GM21423 (cell line): ENCODE results near the gene ABCC9.

Experiments used
- ATAC-seq: cut with Tn5 transposase; IDR thresholded peaks from one replicate; pipeline ENCODE4 v1.9.1; 2021; ENCODE audit warnings: mild to moderate bottlenecking, moderate library complexity; ENCODE audit not compliant: unreplicated experiment

ABCC9 gene

DNA sequence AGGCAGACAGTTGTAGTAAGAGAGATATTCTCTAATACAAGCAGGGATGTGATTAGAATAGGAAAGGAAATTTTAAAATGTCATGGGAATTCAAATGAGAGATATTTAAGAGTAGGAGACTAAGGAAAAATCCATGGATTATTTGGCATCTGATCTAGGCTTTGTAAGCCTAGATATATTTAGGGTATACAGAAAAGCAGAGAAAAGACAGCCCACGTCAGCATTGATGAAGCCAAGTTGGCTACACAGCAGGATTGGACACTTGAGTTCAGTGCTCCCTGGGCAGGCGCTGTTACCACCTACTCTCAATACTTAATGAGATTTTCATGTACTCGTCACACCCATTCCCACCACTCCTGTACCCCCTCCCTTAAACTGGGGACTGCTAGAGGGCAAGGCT lies 165.1 kb downstream of the ABCC9 start:
- no peak for ATAC-seq

DNA sequence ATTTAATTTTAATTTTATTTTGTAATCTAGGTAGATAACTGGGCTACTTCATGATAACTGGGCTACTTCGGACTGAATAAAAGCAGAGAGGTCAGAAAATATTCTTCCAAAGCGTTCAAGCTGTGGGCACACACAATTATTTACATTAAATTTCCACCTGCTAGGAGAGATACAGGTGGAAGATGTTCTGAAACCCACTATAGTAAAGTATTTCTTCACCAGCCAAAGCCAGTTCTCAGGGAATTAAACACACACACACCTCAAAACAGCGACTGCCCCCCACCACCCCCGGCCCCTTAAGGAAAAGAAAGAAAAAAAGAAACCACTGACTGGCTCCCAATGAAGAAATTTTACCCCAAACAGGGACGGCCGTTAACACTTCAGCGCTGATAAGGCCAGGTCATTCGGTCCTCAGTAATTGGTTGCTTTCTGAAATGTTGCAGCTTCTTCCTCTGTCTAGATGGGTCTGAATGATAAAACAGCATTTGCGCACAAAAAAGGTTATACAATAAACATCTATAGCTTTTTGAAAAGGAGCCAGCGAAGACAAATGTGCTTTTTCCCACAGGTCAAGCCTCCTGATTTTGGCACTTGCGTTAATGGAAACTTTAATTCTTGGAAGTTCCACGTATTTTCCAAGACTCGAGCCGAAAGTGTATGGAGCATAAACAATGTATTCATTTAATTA lies 165.9 kb downstream of the ABCC9 start:
- no peak for ATAC-seq

GRCh38 chr12:21774358-21775132 lies 166.7 kb downstream of the ABCC9 start, which contains the start of gene KCNJ8:
TSS of gene KCNJ8 (minus strand) at chr12:21774706. CDS start at chr12:21773616, 1,090 bp downstream.
- no peak for ATAC-seq

DNA sequence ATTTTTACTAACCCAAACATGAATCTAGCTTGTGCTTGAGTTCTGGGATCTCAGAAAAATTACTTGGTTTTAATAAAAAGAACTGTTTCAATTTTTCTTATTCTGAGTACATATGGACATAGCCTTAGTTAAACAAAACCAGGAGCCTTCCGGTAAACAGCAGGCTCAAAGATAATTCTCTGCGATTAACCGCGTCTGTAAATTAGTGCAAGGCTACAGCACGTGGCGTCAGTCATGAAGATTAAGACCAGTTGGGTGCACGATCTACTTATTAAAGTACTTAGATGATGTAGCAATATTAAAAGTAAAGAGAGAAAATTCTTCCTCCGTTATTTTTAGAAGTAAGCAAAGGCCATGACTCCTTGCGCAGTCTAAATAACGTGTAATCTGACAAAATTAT lies 167.4 kb downstream of the ABCC9 start:
- no peak for ATAC-seq

- ATAC-seq, result no peak
Observed at GRCh38 chr12:21773263-21773741, 167.9 kb downstream of the ABCC9 start.

- no peak for ATAC-seq
Observed at GRCh38 chr12:21771311-21771710, 169.9 kb downstream of the ABCC9 start.

- no peak for ATAC-seq
Observed at GRCh38 chr12:21769307-21769706, 171.9 kb downstream of the ABCC9 start.

GRCh38 chr12:21766403-21766802 lies 174.8 kb downstream of the ABCC9 start:
- no peak for ATAC-seq

DNA sequence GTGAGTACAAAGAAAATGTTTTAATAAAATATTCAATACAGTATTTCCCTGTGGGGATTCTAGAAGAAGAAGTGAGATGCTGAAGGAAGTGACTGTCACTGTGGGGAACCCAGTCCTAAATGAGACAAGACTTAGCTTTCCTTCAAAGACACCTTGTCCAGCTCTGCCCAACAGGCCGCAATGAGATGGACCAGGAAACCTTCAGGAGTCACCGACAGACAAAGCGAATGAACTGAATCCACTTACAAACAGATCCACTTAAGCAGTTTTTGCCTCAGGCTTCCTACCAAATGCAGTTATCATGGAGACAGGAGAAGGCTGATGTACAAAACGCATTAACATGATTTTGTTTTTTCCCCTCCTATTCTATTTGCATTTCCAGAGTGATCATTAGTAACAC lies 176.3 kb downstream of the ABCC9 start:
- ATAC-seq, result no peak

- ATAC-seq, result no peak
Observed at GRCh38 chr12:21764065-21764464, 177.2 kb downstream of the ABCC9 start.

GRCh38 chr12:21763531-21763930 lies 177.7 kb downstream of the ABCC9 start:
- no peak for ATAC-seq

- ATAC-seq, result no peak
Observed at GRCh38 chr12:21759737-21760136, 181.5 kb downstream of the ABCC9 start.

DNA sequence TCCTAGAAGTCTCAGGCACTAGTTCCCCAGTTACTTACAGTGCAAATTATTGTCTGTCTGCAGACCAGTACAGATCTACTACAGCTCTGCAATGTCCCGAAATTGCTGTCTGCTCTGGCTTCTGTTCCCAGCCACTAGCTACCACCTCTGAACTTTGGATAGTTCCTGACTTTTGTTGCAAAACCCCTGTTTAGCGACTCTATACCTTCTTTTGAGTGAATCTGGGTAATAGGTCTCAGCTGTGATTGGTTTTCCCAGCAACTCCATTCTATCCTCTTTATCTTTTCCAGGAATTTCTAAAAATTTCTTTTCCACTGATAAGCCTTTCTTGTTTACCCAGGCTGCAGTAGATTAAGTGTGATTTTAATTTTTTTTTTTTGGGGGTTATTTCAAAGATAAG lies 183.5 kb downstream of the ABCC9 start:
- no peak for ATAC-seq

DNA sequence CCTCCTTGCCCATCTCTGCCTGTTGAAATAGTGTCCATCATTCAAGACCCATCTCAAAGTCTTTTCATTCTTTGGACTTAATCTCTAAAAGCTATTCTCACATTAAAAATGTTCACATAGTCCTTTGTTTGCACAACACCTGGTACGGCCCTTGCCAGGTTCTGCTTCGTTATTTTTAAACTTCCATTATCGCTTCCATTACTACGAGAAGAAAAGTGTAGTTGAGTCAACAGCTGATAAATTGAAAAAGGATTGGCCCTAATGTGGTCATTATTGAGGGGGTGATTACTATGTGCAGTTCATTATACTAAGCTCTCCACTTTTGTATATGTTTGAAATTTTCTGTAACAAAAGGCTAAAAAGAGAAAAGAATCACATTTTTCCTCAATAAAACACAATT lies 184.5 kb downstream of the ABCC9 start:
- ATAC-seq, result no peak

DNA sequence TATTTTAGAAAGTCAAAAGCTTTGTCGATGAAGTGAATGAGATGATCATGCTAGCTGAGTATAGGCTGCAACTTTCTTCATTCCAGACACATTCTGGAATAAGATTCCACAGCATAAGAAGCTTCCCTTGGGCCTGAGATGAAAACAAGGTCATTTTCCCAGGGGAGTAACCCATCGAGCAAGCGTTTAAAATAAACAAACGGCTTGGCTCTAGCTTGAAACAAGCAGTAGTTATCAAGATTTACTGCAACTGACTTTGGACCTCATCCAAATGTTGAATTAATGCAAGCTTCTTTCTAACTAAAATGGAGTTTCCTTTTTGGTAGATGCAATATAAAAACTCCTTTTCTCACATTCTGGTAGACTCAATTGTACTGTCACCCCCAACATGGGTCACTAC lies 189.7 kb downstream of the ABCC9 start:
- ATAC-seq, result no peak
